22Rv1 (cell line): ENCODE results near the gene ABLIM2.

Experiments
- H3K27ac ChIP-seq: fragments of 450-650 bp; 2 replicates; pipeline ENCODE4 v1.5.1; 2017
- ZFX ChIP-seq: fragments of 450-650 bp; IDR thresholded peaks from 2 replicates; pipeline ENCODE4 v1.6.1; 2017; ENCODE audit warnings: antibody characterized with exemption, borderline replicate concordance
- TF ChIP-seq, protein P1 (sequence below): fragments of 450-650 bp; IDR thresholded peaks from 2 replicates; pipeline ENCODE4 v1.5.1; 2017; ENCODE audit warnings: mild to moderate bottlenecking

Gene ABLIM2

DNA sequence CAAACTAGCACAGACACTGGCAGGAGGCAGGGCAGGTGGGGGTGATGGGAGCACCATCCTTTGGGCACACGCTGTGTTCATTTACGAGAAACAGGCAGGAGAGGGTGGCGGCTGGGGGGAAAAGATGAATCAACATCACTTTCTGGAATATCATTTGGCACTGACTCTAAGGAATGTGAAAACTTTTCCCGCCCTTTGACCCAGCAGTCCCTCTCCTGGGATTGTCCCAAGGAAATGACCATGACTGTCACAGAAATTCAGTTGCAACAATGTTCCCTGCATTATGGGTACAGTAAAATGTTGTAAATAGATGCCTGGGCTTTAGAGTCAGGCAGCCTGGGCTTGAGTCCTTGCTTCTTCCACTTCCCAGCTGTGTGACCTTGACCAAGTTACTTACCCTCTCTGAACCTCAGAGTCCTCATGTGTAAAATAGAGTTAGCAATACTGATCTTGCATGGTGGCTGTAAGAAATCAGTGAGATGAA lies 58.6 kb downstream of the ABLIM2 start:
- TF ChIP-seq ZFX: no peak
- TF ChIP-seq, protein P1, sequence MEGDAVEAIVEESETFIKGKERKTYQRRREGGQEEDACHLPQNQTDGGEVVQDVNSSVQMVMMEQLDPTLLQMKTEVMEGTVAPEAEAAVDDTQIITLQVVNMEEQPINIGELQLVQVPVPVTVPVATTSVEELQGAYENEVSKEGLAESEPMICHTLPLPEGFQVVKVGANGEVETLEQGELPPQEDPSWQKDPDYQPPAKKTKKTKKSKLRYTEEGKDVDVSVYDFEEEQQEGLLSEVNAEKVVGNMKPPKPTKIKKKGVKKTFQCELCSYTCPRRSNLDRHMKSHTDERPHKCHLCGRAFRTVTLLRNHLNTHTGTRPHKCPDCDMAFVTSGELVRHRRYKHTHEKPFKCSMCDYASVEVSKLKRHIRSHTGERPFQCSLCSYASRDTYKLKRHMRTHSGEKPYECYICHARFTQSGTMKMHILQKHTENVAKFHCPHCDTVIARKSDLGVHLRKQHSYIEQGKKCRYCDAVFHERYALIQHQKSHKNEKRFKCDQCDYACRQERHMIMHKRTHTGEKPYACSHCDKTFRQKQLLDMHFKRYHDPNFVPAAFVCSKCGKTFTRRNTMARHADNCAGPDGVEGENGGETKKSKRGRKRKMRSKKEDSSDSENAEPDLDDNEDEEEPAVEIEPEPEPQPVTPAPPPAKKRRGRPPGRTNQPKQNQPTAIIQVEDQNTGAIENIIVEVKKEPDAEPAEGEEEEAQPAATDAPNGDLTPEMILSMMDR: no peak
- no peak overlapping the region for H3K27ac ChIP-seq

DNA sequence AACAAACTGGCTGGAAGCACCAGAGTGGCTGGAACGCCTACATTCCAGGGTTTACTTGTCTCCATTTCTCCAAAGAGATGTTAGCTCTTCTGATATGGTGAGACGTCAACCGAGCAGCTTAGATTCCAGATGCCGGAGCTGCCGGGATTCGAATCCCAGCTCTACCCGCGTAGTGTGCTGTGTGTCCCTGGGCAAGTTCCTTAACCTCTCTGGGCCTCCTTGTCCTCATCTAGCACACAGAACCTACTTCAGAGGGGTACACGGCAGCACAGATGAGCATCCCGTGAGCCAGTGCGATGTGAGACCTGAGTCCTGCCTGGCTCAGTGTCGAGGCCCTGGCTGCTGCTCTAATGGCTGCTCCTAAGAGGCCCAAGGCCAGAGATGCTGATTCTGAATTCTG lies 60.1 kb downstream of the ABLIM2 start:
- TF ChIP-seq ZFX: no peak
- TF ChIP-seq, protein P1: no peak
- H3K27ac ChIP-seq: no peak overlapping the region

DNA sequence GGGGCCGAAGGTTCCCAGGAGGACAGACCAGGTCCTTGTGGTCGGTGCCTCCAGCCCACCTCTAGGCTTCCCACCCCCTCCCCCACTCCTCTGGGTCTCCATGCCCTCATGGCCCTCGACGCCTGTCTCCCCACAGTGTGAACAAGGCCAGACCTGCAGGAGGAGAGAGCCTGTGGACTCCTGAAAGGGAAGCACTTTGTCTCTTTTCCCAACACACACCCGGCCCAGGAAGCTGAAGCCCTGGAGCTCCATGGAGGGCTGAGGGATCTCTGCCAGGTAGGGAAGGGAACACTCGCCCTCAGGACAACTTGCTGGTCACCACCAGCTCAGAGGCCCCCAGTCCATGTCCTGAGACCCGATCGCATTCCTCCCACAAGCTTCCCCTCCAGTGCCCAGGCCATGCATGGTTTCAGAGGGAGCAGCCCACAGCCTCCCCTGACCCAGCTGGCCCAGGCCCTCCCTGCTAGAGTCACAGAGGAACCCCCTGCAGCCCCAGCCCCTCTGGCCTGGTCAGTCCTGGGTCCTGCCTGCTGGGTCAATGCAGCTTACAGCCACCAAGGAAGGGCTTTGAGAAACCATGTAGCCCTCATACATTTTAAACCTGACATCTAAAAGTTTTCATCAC lies 60.8 kb downstream of the ABLIM2 start:
- TF ChIP-seq, protein P1: no peak
- TF ChIP-seq ZFX: no peak
- no peak overlapping the region for H3K27ac ChIP-seq

DNA sequence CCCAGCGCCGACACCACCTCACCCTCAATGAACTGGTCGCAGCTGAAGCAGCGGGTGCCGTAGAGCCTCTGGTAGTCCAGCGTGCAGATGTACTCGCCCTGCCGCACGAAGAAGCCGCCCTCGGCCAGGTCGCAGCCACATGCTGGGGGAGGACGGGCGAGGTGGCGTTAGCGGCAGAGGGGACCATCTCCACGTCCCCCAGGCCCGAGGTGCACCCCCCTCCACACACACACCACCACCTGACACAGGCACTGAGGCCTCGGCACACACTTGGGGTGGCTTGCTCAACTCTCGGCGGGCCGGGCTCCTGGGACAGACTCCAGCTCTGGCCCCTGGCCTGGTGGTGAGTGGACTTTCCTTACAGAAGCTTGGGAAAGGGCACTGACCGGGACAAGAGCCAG lies 61.5 kb downstream of the ABLIM2 start:
- no peak for TF ChIP-seq ZFX
- TF ChIP-seq, protein P1: no peak
- H3K27ac ChIP-seq: no peak overlapping the region

DNA sequence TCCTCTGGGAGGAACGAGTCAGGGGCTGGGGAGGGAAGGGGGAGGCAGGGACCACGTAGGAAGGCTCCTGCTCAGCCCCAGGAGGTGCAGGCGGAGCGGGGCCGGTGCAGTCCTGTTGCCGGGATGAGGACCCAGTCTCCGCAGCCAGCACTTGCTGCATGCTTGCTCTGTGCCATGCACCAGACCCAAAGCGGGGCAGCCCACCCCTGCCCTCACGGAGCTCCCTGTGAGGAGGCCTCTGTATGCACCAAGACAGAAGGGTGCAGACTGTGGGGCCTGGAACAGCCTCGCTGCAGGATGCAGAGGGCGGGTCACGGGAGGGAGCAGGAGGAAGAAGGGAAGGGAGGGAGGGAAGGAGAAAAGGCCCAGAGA lies 61.9 kb downstream of the ABLIM2 start:
- H3K27ac ChIP-seq: no peak overlapping the region

DNA sequence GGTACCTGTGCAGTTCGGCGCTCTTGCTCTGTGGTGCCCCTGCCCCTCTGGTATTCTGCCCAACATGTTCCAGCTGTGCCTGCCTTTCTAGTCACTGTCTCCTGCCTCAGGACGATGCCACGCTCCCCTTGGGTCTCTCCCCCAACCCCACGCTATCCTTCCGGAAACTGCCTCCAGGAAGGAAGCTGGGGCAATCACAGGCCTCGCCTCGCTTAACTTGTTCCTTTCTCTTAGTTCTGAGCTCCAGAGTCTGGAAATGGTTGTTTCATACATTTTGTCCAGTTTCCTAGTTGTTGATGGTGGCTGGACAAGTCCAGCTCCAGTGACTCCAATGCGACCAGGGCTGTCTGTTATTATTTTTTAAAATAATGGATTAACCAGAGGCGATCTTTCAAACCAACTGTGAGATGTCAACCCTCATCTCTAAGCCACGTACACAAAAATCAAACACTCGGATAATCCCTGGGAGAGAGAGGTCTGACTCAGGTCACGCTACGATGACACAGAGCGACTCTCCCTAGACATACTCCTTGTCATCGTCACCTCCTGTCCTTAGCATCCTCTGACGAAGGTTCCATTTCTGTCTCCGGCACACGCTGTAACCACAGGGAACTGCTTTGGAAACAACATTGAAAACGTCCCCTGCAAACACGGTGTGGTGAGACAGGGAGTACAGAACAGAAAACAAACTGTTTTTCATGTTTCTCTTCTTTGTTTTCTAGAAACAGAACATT lies 62.5 kb downstream of the ABLIM2 start:
- TF ChIP-seq ZFX: no peak
- TF ChIP-seq, protein P1: no peak
- no peak overlapping the region for H3K27ac ChIP-seq

More for the DNA sequence above, 61.9 kb downstream of the ABLIM2 start:
- TF ChIP-seq, protein P1: no peak
- TF ChIP-seq ZFX: no peak

DNA sequence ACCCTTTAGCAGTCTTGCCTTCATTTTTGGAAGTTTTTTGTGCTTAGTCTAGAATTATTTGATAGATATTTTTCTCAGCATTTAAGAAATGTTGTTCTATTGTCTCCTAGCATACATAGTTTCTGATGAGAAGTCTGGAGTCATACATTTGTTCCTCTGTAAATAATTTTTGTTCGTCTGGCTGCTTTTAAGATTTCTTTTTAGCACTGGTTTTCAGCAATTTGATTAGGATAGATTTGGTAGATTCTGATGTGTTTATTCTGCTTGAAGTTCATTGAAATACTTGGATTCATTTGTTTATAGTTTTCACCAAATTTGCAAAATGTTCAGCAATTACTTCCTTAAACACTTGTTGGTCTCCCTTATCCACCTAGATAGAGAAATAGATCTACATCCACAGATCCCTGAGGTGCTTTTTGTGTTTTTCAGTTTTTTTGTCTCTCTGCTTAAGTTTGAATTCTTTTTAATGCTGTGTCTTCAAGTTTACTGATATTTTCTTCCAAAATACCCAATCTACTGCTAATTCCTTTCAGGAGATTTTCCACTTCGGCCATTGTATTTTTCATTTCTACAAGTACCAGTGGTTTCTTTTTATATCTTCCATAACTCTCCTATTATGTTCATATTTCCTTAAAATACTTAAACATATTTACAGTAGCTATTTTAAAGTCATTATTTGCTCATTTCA lies 64.9 kb downstream of the ABLIM2 start:
- TF ChIP-seq, protein P1: no peak
- no peak for TF ChIP-seq ZFX
- no peak overlapping the region for H3K27ac ChIP-seq
